Right lobe of liver (tissue), 6 donors: Measurements from ENCODE around the gene CPA1. TPM values are rescaled to one million over a fixed set of nuclear protein-coding genes. Genes with fewer than 3 reads are reported as not detected.
A peak's percentile ranks its signal among the peaks of the same experiment; 100 is the strongest.
"Not testable (repeated sequence)": the region's sequence is repeated elsewhere in the genome, so short reads cannot be mapped to it uniquely, and the experiment has no call there.

Source experiments
- ATAC-seq, 4 donors: fragments of 200-7000 bp; cut with Tn5 transposase; one replicate each; pipeline ENCODE4 v1.9.1; 2020; ENCODE audit warnings: mild to moderate bottlenecking in 4 of 4, moderate library complexity in 4 of 4
- DNase-seq, 3 donors: peaks; one replicate each; pipeline ENCODE4 v3.0.0-alpha.2; 2020
- H3K27ac ChIP-seq, 3 donors: fragments of 200-600 bp; one replicate each; pipeline ENCODE4 v1.8.0; 2022
- H3K27me3 ChIP-seq, 2 donors: fragments of 200-600 bp; one replicate each; pipeline ENCODE4 v1.8.0; 2022
- H3K36me3 ChIP-seq, 4 donors: fragments of 200-600 bp; sonication (generic) in 1 of 4; one replicate each; pipeline versions ENCODE4 v1.5.1 to v1.8.0; 2017 to 2022; ENCODE audit warnings: control low read depth in 1 of 4
- H3K4me1 ChIP-seq, 4 donors: fragments of 200-600 bp; sonication (generic) in 1 of 4; one replicate each; pipeline versions ENCODE4 v1.5.1 to v1.8.0; 2017 to 2022; ENCODE audit warnings: control low read depth in 1 of 4
- H3K4me3 ChIP-seq, 3 donors: fragments of 200-600 bp; one replicate each; pipeline ENCODE4 v1.8.0; 2022
- H3K9me3 ChIP-seq, 4 donors: fragments of 200-600 bp; sonication (generic) in 1 of 4; one replicate each; pipeline versions ENCODE4 v1.5.1 to v1.8.0; 2017 to 2022; ENCODE audit warnings: control low read depth in 1 of 4
- CTCF ChIP-seq, 4 donors: fragments of 200-600 bp in 3 of 4; fragments of 450-650 bp in 1 of 4; IDR thresholded peaks; one replicate each; pipeline versions ENCODE4 v1.5.1 to v1.8.0; 2016 to 2022; ENCODE audit warnings: antibody characterized with exemption in 4 of 4, mild to moderate bottlenecking in 2 of 4
- POLR2A ChIP-seq: fragments of 450-650 bp; IDR thresholded peaks from one replicate; pipeline ENCODE4 v1.6.1; 2017; ENCODE audit warnings: antibody characterized with exemption, mild to moderate bottlenecking
- WGBS: methylation state at CpG from one replicate; pipeline ENCODE4 v1.1.6; 2018; ENCODE audit warnings: low coverage, low lambda C conversion rate; ENCODE audit not compliant: insufficient coverage; ENCODE audit errors: missing lambda C conversion rate; 5-methylcytosine and 5-hydroxymethylcytosine counted together
- intact Hi-C, 2 donors: fragments of 100-400 bp; cut with DNase I; formaldehyde crosslinking; loops; one replicate each; pipeline versions ENCODE4 v1.11.2 to v1.14.1; 2022
- total RNA-seq, 6 experiments: library from RNA; depleted of rRNA in 2 of 6; stranded (reverse); fragments of >200 nt in 2 of 6; fragmentation: NEBNext Ultra II Directional in 3 of 6; extraction: Animal tissue kit (Norgen Biotek cat#: 25700) in 3 of 6; gene quantifications; one replicate each; pipeline versions ENCODE4 v1.1.0 to v1.2.4, GENCODE V29; 2016 to 2023
- donor health status: DM: no; HTN: yes; CAD: no.
- donor health status: DM: no; HTN: no; CAD: no.
- donor health status: DM: no; HTN: no; CAD: no.
- donor health status: DM: no; HTN: yes; CAD: no.
- donor health status: DM: no; HTN: yes; CAD: no.

The CPA1 gene
- total RNA-seq, 6 experiments from 2014 or later = not detected

DNA sequence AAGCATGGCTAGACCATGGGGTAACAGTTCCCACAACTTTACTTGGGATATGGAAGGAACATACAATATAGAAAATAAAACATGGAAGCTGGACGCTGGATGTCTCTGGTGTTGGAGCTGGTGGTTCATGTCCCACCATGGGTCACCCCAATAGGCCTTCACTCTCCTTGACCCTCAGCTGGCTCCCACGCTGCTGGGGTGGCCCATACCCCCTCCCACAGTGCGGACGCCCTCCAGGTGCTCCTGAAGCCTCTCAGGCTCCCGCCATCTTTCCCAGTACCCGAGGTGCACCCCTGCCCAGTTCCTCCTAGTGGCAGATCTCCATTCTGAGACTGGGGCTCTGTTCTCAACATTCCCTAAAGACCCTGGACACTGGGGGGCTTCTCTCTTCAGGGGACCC is 5.8 kb upstream of the CPA1 start:
- no peak overlapping the region for H3K4me3 ChIP-seq
- H3K9me3 ChIP-seq = no peaks in the 10 kb centered on the region
- no peaks in the 10 kb centered on the region for H3K36me3 ChIP-seq
- DNase-seq = no peak
- H3K27me3 ChIP-seq = no peaks in the 10 kb centered on the region
- peak overlapping the region; percentile 36 to 66 (median 51) for H3K27ac ChIP-seq
- WGBS = no CpG with 5 or more reads among the region's 6 CpGs
- no peak for ATAC-seq
- TF ChIP-seq CTCF (IDR thresholded peaks at IDR 0.05) = no peak
- TF ChIP-seq POLR2A = no peak
- intact Hi-C loops = no loop called here
- peaks cover 0 to 5% (median 0%) of the 10 kb centered on the region in 4 donors for H3K4me1 ChIP-seq

DNA sequence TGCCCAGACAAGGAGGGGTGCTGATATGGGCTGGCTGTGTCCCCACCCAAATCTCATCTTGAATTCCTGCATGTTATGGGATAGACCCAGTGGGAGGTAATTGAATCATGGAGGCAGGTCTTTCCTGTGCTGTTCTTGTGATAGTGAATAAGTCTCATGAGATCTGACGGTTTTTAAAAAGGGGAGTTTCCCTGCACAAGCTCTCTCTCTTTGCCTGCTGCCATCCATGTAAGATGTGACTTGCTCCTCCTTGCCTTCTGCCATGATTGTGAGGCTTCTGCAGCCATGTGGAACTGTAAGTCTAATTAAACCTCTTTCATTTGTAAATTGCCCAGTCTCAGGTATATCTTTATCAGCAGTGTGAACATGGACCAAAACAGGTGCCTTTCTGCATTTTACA is 3.8 kb upstream of the CPA1 start:
- H3K4me3 ChIP-seq, intact Hi-C loops, H3K9me3 ChIP-seq, H3K36me3 ChIP-seq, DNase-seq, H3K4me1 ChIP-seq, ATAC-seq, H3K27ac ChIP-seq, H3K27me3 ChIP-seq: not testable (repeated sequence)
- 89% methylated on average over 1 of the region's 1 CpG for whole genome bisulfite sequencing

DNA sequence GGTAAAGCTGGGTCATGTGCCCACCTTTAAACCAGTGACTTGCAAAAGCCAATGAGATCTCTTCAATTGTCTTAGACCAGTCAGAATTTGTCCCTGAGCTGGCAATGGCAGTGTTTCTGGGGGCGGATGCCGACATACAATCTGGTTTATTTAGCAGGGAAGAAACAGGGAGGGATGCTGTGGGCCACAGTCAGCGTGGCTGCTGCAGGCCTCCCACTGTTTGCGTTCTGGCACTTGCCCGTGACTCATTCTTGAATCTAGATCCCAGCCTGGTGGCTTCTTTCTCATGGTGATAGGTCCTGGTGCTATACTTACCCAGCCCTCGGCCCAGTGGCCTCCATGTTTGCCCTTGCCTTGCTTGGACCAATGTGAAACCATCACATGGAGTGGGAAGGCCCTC is 3.1 kb upstream of the CPA1 start:
- no peaks in the 10 kb centered on the region for H3K9me3 ChIP-seq
- H3K27ac ChIP-seq = no peak overlapping the region
- no peak for DNase-seq
- peaks cover 0 to 5% (median 0%) of the 10 kb centered on the region in 4 donors for H3K4me1 ChIP-seq
- H3K27me3 ChIP-seq = no peaks in the 10 kb centered on the region
- H3K4me3 ChIP-seq = no peak overlapping the region
- ATAC-seq = no peak
- 68% methylated on average over 3 of the region's 6 CpGs for WGBS
- H3K36me3 ChIP-seq = no peaks in the 10 kb centered on the region
- intact Hi-C loops = no loop called here
- no peak for TF ChIP-seq CTCF (IDR thresholded peaks at IDR 0.05)
- TF ChIP-seq POLR2A = no peak

DNA sequence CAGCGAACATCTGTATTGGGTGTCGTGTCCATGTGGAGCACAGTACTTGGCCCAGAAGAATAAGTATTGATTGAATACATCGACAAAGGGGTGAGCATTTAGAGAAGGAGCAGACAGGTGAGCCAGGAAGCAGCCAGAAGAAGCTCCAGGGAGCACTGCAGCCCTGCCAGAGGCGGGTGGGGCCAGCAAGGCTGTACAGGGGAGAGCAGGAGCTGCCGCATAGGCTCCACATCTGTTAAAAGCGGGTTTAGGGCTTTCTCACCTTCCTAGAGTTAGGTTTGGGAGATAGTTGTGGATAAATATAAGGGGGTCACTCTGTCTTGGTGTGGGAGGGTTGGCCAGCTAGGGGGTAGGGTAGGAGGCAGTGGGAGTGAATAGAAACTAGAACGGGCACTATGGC is 1.3 kb upstream of the CPA1 start:
- Histone ChIP-seq H3K9me3 (no peaks in the 10 kb centered on the region), H3K36me3 (no peaks in the 10 kb centered on the region), H3K4me3 (no peak overlapping the region), H3K4me1 (no peaks in the 10 kb centered on the region), H3K27ac (no peak overlapping the region), H3K27me3 (no peaks in the 10 kb centered on the region)
- ATAC-seq = peak in 1 of 4 donors; percentile 6
- intact Hi-C loops = no loop called here
- 67% methylated on average over 7 of the region's 7 CpGs for WGBS
- DNase-seq = no peak
- no peak for TF ChIP-seq POLR2A

DNA sequence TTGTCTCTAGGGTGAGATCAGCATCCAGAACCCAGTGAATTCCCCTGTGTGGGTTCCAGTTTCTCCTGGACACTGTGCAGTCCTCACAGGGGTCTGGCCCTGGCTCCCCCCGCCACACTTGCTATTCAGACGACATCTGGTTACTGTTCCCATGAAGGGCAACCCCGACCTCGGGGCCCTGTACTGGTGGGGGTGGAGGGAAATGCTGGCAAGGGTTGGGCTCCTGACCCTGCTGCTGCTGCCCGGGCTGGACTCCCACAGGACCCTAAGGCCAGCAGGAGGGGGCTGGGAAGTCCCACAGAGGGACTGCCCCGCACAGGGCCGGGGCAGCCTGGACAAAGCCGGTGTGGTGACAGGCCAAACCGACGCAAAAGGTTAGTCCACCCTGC is 768 bp upstream of the CPA1 start:
- Histone ChIP-seq H3K9me3 (no peaks in the 10 kb centered on the region), H3K27me3 (no peaks in the 10 kb centered on the region), H3K36me3 (no peaks in the 10 kb centered on the region), H3K4me1 (no peaks in the 10 kb centered on the region), H3K4me3 (no peak overlapping the region), H3K27ac (no peak overlapping the region)
- ATAC-seq (no peak), DNase-seq (no peak)
- no CpG with 5 or more reads among the region's 10 CpGs for WGBS
- no peak for TF ChIP-seq POLR2A
- TF ChIP-seq CTCF (IDR thresholded peaks at IDR 0.05) = no peak
- intact Hi-C loops = no loop called here

GRCh38 chr7:130380861-130381455 is 664 bp downstream of the CPA1 start:
- WGBS = 74% methylated on average over 3 of the region's 7 CpGs
- TF ChIP-seq CTCF (IDR thresholded peaks at IDR 0.05) (no peak), POLR2A (no peak)
- no peaks in the 10 kb centered on the region for H3K27me3 ChIP-seq
- H3K4me3 ChIP-seq = no peak overlapping the region
- peak in 1 of 3 donors; percentile 33 for DNase-seq
- intact Hi-C loops = no loop called here
- no peaks in the 10 kb centered on the region for H3K9me3 ChIP-seq
- no peak overlapping the region for H3K27ac ChIP-seq
- ATAC-seq = no peak
- no peaks in the 10 kb centered on the region for H3K36me3 ChIP-seq
- H3K4me1 ChIP-seq = no peaks in the 10 kb centered on the region
